Measurements from ENCODE around the gene MKI67. TPM values are rescaled to one million over a fixed set of nuclear protein-coding genes. Genes with fewer than 3 reads are reported as not detected.
A peak's percentile ranks its signal among the peaks of the same experiment; 100 is the strongest.

The MKI67 gene
- total and polyA plus RNA-seq, 2 of the 13 experiments (the other 11 are each of a cell fraction or from before 2014, with no cell fraction given), result 6.7 to 22.9 TPM

DNA sequence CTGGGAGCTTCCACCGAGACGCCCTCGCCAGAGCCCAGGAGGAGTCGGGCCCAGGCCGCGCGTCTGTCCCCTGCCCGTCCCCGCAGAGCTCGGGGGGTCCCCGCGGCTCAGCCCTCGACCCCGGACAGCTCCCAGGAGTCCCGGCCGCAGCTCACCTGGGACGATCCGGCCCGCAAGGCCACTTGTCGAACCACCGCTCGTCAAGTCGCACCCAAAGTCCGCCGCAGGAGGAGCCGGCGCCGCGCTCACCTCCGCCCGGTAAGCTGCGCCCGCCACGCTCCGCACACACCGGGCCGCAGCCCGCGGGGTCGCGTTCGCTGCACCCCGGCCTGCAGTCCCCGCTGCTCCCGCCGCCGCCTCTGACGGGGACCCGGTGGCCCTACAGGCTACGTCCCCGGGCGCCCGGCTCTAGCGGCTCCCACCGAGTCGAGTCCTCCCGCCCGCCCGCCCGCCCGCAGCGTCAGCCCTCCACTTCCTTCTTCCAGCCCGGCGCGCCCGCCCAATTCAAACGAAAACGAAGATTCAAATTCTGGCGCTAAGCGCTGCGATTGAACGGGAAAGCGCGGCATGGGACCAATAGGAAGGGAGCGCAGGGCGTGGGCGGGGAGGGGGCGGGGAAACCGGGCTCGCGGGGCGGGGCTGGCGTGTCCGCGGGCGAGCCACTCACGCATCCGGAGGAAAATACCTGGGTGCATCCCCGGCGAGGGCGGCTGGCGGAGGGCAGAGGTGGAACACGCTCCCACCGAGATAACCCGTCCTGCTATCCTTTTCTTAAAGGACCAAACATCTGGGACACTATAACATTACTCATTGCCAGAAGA lies at the start of gene MKI67 (continued):
- TF ChIP-seq HNRNPK (IDR thresholded peaks at IDR 0.05; ENCODE audit: low read depth, low read length, poor library complexity, severe bottlenecking), result no peak
- TF ChIP-seq NFYC (CRISPR knock-in tag; IDR thresholded peaks at IDR 0.05), result peak; percentile 85
- peak; percentile 86; the same call in 1 of the 2 replicates for TF ChIP-seq CENPT (CRISPR knock-in tag; IDR thresholded peaks at IDR 0.05; ENCODE audit: low read depth)
- peak; percentile 89 for TF ChIP-seq TGIF2 (CRISPR knock-in tag; IDR thresholded peaks at IDR 0.05)
- peak; percentile 38; the same call in 1 of the 2 replicates for TF ChIP-seq SP5 (CRISPR knock-in tag; IDR thresholded peaks at IDR 0.05; ENCODE audit: borderline replicate concordance, low read depth)
- TF ChIP-seq, protein P1, sequence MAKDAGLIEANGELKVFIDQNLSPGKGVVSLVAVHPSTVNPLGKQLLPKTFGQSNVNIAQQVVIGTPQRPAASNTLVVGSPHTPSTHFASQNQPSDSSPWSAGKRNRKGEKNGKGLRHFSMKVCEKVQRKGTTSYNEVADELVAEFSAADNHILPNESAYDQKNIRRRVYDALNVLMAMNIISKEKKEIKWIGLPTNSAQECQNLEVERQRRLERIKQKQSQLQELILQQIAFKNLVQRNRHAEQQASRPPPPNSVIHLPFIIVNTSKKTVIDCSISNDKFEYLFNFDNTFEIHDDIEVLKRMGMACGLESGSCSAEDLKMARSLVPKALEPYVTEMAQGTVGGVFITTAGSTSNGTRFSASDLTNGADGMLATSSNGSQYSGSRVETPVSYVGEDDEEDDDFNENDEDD (CRISPR knock-in tag; IDR thresholded peaks at IDR 0.05; ENCODE audit: borderline replicate concordance), result peak; percentile 98
- TF ChIP-seq PATZ1 (CRISPR knock-in tag; IDR thresholded peaks at IDR 0.05), result 0 out of 2 replicates have a peak, but pooled peaks have one; percentile 7
- TF ChIP-seq TCF12 (IDR thresholded peaks at IDR 0.05), result no peak
- TF ChIP-seq TCF12 (CRISPR knock-in tag; IDR thresholded peaks at IDR 0.05), result no peak
- TF ChIP-seq BORCS8-MEF2B (CRISPR knock-in tag; IDR thresholded peaks at IDR 0.05), result peak; percentile 87; the same call in 1 of the 2 replicates
- TF ChIP-seq CEBPG (CRISPR knock-in tag; IDR thresholded peaks at IDR 0.05), result no peak
- TF ChIP-seq TMF1 (CRISPR knock-in tag; IDR thresholded peaks at IDR 0.05; ENCODE audit: low read depth), result peak; percentile 64; the same call in 1 of the 2 replicates
- no peak for TF ChIP-seq ZNF362 (CRISPR knock-in tag; IDR thresholded peaks at IDR 0.05; ENCODE audit: borderline replicate concordance)
- TF ChIP-seq ZFY (CRISPR knock-in tag; IDR thresholded peaks at IDR 0.05), result peak; percentile 79
- TF ChIP-seq NFYB (CRISPR knock-in tag; IDR thresholded peaks at IDR 0.05), result peak; percentile 85
- peak; percentile 27; the same call in 1 of the 2 replicates for TF ChIP-seq DMAP1 (CRISPR knock-in tag; IDR thresholded peaks at IDR 0.05)
- no peak for TF ChIP-seq ZNF337 (CRISPR knock-in tag; IDR thresholded peaks at IDR 0.05; ENCODE audit: borderline replicate concordance, low read depth)
- TF ChIP-seq POLR2G (IDR thresholded peaks at IDR 0.05; ENCODE audit: low read depth, low read length), result peak; percentile 9; the same call in 1 of the 2 replicates
- TF ChIP-seq, protein P2, sequence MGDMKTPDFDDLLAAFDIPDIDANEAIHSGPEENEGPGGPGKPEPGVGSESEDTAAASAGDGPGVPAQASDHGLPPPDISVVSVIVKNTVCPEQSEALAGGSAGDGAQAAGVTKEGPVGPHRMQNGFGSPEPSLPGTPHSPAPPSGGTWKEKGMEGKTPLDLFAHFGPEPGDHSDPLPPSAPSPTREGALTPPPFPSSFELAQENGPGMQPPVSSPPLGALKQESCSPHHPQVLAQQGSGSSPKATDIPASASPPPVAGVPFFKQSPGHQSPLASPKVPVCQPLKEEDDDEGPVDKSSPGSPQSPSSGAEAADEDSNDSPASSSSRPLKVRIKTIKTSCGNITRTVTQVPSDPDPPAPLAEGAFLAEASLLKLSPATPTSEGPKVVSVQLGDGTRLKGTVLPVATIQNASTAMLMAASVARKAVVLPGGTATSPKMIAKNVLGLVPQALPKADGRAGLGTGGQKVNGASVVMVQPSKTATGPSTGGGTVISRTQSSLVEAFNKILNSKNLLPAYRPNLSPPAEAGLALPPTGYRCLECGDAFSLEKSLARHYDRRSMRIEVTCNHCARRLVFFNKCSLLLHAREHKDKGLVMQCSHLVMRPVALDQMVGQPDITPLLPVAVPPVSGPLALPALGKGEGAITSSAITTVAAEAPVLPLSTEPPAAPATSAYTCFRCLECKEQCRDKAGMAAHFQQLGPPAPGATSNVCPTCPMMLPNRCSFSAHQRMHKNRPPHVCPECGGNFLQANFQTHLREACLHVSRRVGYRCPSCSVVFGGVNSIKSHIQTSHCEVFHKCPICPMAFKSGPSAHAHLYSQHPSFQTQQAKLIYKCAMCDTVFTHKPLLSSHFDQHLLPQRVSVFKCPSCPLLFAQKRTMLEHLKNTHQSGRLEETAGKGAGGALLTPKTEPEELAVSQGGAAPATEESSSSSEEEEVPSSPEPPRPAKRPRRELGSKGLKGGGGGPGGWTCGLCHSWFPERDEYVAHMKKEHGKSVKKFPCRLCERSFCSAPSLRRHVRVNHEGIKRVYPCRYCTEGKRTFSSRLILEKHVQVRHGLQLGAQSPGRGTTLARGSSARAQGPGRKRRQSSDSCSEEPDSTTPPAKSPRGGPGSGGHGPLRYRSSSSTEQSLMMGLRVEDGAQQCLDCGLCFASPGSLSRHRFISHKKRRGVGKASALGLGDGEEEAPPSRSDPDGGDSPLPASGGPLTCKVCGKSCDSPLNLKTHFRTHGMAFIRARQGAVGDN (CRISPR knock-in tag; IDR thresholded peaks at IDR 0.05), result peak; percentile 56
- 0 out of 2 replicates have a peak, but pooled peaks have one; percentile 87 for TF ChIP-seq ZNF672 (CRISPR knock-in tag; IDR thresholded peaks at IDR 0.05)
